Gastroesophageal sphincter (tissue), 4 donors: ENCODE data around the gene GPR162. TPM values are rescaled to one million over a fixed set of nuclear protein-coding genes. Genes with fewer than 3 reads are reported as not detected.

ENCODE experiments used
- ATAC-seq: fragments of 150-250 bp; one replicate; pipeline ENCODE4 v1.9.1; 2016; ENCODE audit warnings: mild to moderate bottlenecking, moderate library complexity
- H3K27ac ChIP-seq, 4 donors: fragments of 200-600 bp; sonication (generic) in 3 of 4; 1 replicate in 3 of 4; 2 replicates in 1 of 4; pipeline ENCODE4 v1.5.1; 2016 to 2019
- H3K27me3 ChIP-seq: fragments of 200-600 bp; sonication (generic); one replicate; pipeline ENCODE4 v1.5.1; 2019
- H3K36me3 ChIP-seq, 2 donors: fragments of 200-600 bp; sonication (generic); one replicate each; pipeline ENCODE4 v1.5.1; 2019; ENCODE audit warnings: control low read depth in 1 of 2
- H3K4me1 ChIP-seq, 3 donors: fragments of 200-600 bp; sonication (generic); 1 replicate in 2 of 3; 2 replicates in 1 of 3; pipeline ENCODE4 v1.5.1; 2016 to 2019; ENCODE audit warnings: control low read depth in 2 of 3
- H3K4me3 ChIP-seq, 2 donors: fragments of 200-600 bp; sonication (generic); one replicate each; pipeline ENCODE4 v1.5.1; 2019; ENCODE audit warnings: mild to moderate bottlenecking in 1 of 2, moderate library complexity in 1 of 2
- H3K9me3 ChIP-seq, 3 donors: fragments of 200-600 bp; sonication (generic); one replicate each; pipeline ENCODE4 v1.5.1; 2017 to 2019; ENCODE audit warnings: control low read depth in 2 of 3
- EP300 ChIP-seq: sonication (generic); formaldehyde crosslinking; IDR thresholded peaks from one replicate; pipeline ENCODE4 v1.6.1; 2017; ENCODE audit warnings: antibody characterized with exemption, mild to moderate bottlenecking
- POLR2A ChIP-seq, 2 donors: fragments of 450-650 bp; IDR thresholded peaks; one replicate each; pipeline ENCODE4 v1.6.1; 2017; ENCODE audit warnings: antibody characterized with exemption in 2 of 2, mild to moderate bottlenecking in 2 of 2, moderate library complexity in 1 of 2
- POLR2AphosphoS5 ChIP-seq: sonication (generic); formaldehyde crosslinking; IDR thresholded peaks from one replicate; pipeline ENCODE4 v1.6.1; 2017; ENCODE audit warnings: antibody characterized with exemption
- WGBS, 2 donors: methylation state at CpG; one replicate each; pipeline ENCODE4 v1.1.5; 2018; ENCODE audit warnings: low coverage in 1 of 2; 5-methylcytosine and 5-hydroxymethylcytosine counted together
- total RNA-seq, 4 donors: library from RNA; depleted of rRNA; stranded (reverse); fragments of >200 nt; gene quantifications; one replicate each; pipeline ENCODE4 v1.1.0, GENCODE V29; 2016
- TF ChIP-seq, protein P1 (sequence below), 4 experiments: fragments of 200-600 bp in 2 of 4; fragments of 450-650 bp in 2 of 4; sonication (generic) in 1 of 4; IDR thresholded peaks; one replicate each; pipeline ENCODE4 v1.5.1; 2017 to 2019; ENCODE audit warnings: antibody characterized with exemption in 4 of 4, mild to moderate bottlenecking in 2 of 4, moderate library complexity in 2 of 4

Gene GPR162
- total RNA-seq, 4 donors from 2014 or later, result 3.7 to 9.7 (median 3.9) TPM

DNA sequence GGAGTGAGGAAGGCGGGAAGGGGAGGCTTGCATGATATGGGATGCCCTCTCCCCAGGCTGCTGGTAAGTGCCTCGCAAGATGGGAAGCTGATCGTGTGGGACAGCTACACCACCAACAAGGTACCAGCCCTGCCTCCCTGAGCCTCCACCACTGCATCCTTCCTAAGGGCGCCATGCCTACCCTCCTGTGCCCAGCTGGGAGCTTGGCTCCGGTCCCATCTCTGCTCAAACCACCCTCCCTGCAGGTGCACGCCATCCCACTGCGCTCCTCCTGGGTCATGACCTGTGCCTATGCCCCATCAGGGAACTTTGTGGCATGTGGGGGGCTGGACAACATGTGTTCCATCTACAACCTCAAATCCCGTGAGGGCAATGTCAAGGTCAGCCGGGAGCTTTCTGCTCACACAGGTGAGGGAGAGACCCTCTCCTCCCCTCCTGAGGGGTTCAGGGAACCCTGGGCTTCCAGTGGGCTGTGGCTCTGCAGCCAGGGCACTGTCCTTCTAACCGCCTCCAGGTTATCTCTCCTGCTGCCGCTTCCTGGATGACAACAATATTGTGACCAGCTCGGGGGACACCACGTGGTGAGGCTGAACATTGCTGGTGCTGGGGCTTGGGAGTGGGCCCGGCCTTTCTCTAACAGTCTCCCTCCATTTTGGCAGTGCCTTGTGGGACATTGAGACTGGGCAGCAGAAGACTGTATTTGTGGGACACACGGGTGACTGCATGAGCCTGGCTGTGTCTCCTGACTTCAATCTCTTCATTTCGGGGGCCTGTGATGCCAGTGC, 21.7 kb downstream of the GPR162 start:
- no peak for ATAC-seq
- H3K27me3 ChIP-seq, result no peaks in the 10 kb centered on the region
- 82 to 93% methylated on average over 5 to 7 of the region's 16 CpGs for WGBS, 2 donors
- no peaks in the 10 kb centered on the region for H3K9me3 ChIP-seq
- H3K4me3 ChIP-seq, result no peak overlapping the region
- H3K36me3 ChIP-seq, result peaks cover 0 to 79% of the 10 kb centered on the region in 2 donors
- TF ChIP-seq, protein P1, sequence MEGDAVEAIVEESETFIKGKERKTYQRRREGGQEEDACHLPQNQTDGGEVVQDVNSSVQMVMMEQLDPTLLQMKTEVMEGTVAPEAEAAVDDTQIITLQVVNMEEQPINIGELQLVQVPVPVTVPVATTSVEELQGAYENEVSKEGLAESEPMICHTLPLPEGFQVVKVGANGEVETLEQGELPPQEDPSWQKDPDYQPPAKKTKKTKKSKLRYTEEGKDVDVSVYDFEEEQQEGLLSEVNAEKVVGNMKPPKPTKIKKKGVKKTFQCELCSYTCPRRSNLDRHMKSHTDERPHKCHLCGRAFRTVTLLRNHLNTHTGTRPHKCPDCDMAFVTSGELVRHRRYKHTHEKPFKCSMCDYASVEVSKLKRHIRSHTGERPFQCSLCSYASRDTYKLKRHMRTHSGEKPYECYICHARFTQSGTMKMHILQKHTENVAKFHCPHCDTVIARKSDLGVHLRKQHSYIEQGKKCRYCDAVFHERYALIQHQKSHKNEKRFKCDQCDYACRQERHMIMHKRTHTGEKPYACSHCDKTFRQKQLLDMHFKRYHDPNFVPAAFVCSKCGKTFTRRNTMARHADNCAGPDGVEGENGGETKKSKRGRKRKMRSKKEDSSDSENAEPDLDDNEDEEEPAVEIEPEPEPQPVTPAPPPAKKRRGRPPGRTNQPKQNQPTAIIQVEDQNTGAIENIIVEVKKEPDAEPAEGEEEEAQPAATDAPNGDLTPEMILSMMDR (IDR thresholded peaks at IDR 0.05), result no peak
- TF ChIP-seq POLR2AphosphoS5 (no peak), POLR2A (IDR thresholded peaks at IDR 0.05) (no peak), EP300 (no peak)
- H3K4me1 ChIP-seq, result no peaks in the 10 kb centered on the region
- no peak overlapping the region for H3K27ac ChIP-seq

DNA sequence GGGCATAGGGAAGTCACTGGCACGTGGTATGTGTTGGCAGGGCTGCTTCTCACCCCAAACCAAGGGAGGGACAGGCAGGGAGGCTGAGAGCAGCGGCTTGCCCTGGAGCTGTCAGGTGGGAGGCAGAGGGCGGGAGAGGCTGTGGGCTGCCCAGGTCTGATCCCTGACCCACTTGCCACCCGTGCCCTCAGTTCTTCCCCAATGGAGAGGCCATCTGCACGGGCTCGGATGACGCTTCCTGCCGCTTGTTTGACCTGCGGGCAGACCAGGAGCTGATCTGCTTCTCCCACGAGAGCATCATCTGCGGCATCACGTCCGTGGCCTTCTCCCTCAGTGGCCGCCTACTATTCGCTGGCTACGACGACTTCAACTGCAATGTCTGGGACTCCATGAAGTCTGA, 23.8 kb downstream of the GPR162 start:
- WGBS, 2 donors, result 80 to 89% methylated on average over 11 to 14 of the region's 17 CpGs
- Histone ChIP-seq H3K36me3 (peaks cover 0 to 68% of the 10 kb centered on the region in 2 donors), H3K27ac (no peak overlapping the region), H3K4me1 (no peaks in the 10 kb centered on the region), H3K4me3 (no peak overlapping the region), H3K27me3 (no peaks in the 10 kb centered on the region), H3K9me3 (no peaks in the 10 kb centered on the region)
- TF ChIP-seq POLR2A (IDR thresholded peaks at IDR 0.05) (no peak), POLR2AphosphoS5 (no peak), EP300 (no peak)
- TF ChIP-seq, protein P1 (IDR thresholded peaks at IDR 0.05), result no peak
- ATAC-seq, result no peak

DNA sequence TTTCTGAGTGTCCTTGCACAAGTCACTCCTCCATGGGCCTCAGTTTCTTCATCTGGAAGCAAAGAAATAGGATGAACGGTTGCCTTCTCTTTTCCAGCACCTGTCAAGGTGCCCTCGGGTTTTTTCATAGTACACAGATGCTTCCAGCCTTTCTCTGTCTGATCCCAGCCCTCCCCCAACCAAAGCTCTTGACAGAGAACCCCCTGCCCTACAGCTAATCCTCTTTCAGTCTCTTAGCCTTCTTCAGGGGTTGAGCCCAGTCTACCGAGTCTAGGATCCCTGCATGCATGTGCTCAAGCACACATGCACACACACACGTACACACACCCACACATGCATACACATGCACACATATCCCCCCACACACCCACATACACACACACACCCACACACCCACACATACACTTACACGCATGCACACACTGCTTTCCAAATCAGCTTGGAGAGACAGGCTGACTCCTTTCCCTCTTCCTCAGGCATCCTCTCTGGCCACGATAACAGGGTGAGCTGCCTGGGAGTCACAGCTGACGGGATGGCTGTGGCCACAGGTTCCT, 24.8 kb downstream of the GPR162 start:
- no peak overlapping the region for H3K27ac ChIP-seq
- no peak for ATAC-seq
- WGBS, 2 donors, result 65 to 100% methylated on average over 1 to 3 of the region's 7 CpGs
- H3K4me3 ChIP-seq, result no peak overlapping the region
- TF ChIP-seq POLR2A (IDR thresholded peaks at IDR 0.05), result no peak
- no peaks in the 10 kb centered on the region for H3K9me3 ChIP-seq
- H3K36me3 ChIP-seq, result peaks cover 0 to 66% of the 10 kb centered on the region in 2 donors
- H3K27me3 ChIP-seq, result no peaks in the 10 kb centered on the region
- H3K4me1 ChIP-seq, result peaks cover 0 to 7% (median 0%) of the 10 kb centered on the region in 3 donors

DNA sequence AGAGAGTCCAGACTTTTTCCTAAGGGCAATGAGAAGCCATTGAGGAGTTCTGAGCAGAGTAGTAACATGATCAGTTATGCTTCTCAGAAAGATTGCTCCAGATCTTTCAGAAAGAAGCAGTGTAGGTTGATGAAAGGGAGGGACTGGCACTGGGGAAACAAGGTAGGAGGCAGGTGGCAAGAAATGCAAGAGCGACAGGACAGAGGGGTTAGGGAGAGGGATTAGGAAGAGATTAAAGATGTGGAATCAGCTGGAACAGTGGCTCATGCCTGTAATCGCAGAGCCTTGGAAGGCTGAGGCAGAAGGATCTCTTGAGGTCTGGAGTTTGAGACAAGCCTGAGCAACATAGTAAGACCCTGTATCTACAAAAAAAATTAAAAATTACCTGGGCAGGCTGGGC, 26.1 kb downstream of the GPR162 start:
- H3K27me3 ChIP-seq, result no peaks in the 10 kb centered on the region
- no peak for ATAC-seq
- no peak overlapping the region for H3K27ac ChIP-seq
- H3K9me3 ChIP-seq, result no peaks in the 10 kb centered on the region
- WGBS, 2 donors, result 79 to 94% methylated on average over 2 of the region's 2 CpGs
- H3K4me1 ChIP-seq, result peaks cover 0 to 8% (median 0%) of the 10 kb centered on the region in 3 donors
- H3K4me3 ChIP-seq, result no peak overlapping the region
- H3K36me3 ChIP-seq, result peaks cover 0 to 54% of the 10 kb centered on the region in 2 donors
- TF ChIP-seq EP300, result no peak
- TF ChIP-seq, protein P1 (IDR thresholded peaks at IDR 0.05), result no peak
- TF ChIP-seq POLR2AphosphoS5, result no peak
- no peak for TF ChIP-seq POLR2A (IDR thresholded peaks at IDR 0.05)

DNA sequence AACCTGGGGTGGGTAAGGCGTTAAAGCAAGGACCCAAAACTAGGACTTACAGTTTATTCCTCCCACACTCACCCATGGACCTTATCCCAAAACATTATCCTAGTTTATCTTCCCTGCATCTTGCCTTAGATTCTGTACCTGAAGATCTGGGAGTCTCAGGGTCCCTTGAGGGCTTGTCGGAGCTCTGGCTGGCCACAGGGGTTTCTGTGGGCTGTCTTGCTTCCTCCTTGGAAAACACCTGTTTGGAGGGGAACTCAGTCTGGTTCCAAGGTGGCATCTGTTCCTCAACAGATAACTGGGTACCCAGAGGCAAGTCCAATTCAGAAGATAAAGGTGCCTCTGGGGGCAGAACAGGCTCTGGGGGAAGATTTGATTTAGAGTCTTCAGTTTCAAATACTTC, 27.8 kb downstream of the GPR162 start:
- TF ChIP-seq EP300, result no peak
- TF ChIP-seq POLR2A (IDR thresholded peaks at IDR 0.05), result no peak
- TF ChIP-seq, protein P1 (IDR thresholded peaks at IDR 0.05), result no peak
- WGBS, 2 donors, result 90 to 100% methylated on average over 1 to 2 of the region's 2 CpGs
- Histone ChIP-seq H3K4me3 (no peak overlapping the region), H3K9me3 (no peaks in the 10 kb centered on the region), H3K27me3 (no peaks in the 10 kb centered on the region), H3K4me1 (peaks cover 0 to 26% (median 10%) of the 10 kb centered on the region in 3 donors), H3K36me3 (peaks cover 0 to 37% of the 10 kb centered on the region in 2 donors), H3K27ac (no peak overlapping the region)
- ATAC-seq, result no peak
